Esophagus muscularis mucosa (tissue), 3 donors: ENCODE measurements around the gene URI1.

Experiments used
- CTCF ChIP-seq, 3 experiments: fragments of 200-600 bp in 2 of 3; fragments of 450-650 bp in 1 of 3; sonication (generic) in 2 of 3; IDR thresholded peaks; one replicate each; pipeline ENCODE4 v1.5.1; 2017 to 2019; ENCODE audit warnings: antibody characterized with exemption in 3 of 3, mild to moderate bottlenecking in 2 of 3, moderate library complexity in 1 of 3
- POLR2A ChIP-seq: fragments of 450-650 bp; IDR thresholded peaks from one replicate; pipeline ENCODE4 v1.6.1; 2017; ENCODE audit warnings: antibody characterized with exemption, moderate library complexity, mild to moderate bottlenecking, low read depth

GRCh38 chr19:29926801-29927200, 15.2 kb upstream of the URI1 start:
- TF ChIP-seq CTCF (IDR thresholded peaks at IDR 0.05) (no peak), POLR2A (no peak)
